GM21717 (cell line): Measurements from ENCODE around the gene JTB.
A peak's percentile ranks its signal among the peaks of the same experiment; 100 is the strongest.
"Not testable (repeated sequence)": the region's sequence is repeated elsewhere in the genome, so short reads cannot be mapped to it uniquely, and the experiment has no call there.

ENCODE experiments used
- ATAC-seq: cut with Tn5 transposase; IDR thresholded peaks from one replicate; pipeline ENCODE4 v1.9.1; 2021; ENCODE audit warnings: mild to moderate bottlenecking, moderate library complexity; ENCODE audit not compliant: unreplicated experiment

Gene JTB

DNA sequence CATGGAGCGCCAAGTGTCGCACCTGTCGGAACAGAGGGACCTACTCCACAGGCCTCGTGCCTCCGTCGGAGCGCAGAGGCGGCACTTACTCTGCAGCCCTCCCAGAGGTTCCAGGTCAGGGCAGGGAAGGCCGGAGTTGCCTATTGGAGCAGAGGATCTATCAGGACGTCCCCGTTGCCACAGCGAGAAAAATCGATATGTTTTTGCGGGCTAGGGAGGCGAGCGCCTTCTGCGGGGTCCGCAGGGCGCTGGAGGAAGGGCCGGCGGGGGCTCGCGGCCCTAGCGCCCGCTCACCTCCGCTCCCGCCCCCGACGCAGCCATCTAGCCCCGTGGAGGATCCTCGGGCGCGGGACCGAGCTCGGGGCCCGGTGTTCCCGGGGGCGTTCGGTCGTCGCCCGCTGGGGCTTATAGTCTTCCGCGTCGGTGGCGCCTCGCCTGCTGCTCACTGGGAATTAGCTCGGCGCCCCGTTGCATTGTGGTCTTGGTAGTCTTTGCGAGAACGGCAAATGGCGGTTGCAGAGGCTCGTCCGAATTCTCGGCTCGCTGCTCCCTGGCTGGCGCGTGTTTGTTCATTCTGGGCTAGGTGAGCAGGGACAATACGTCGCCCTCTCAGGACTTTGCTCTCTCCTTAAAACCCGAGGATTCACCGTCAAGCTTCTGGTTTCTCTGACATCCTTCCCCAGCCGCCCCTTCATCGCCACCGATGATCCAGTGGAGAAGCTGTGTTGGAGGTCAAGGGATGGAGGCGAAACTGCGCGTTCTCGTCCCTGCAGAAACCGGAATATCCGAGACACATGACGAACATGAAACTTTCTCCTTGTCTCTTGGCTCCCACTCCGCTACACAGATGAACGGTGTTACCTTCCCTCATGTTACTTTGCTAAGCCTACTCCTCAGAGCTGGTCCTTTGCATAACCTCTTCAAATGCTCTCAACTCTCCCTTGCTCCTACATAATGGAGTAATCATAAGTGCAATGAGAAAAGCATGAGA is at the start of gene JTB:
Gene JTB, minus strand, starts transcription at position 425 of the 991 bp plus-strand sequence. Its CDS starts 422 bp downstream, at position 3.
- ATAC-seq: peak; percentile 77

DNA sequence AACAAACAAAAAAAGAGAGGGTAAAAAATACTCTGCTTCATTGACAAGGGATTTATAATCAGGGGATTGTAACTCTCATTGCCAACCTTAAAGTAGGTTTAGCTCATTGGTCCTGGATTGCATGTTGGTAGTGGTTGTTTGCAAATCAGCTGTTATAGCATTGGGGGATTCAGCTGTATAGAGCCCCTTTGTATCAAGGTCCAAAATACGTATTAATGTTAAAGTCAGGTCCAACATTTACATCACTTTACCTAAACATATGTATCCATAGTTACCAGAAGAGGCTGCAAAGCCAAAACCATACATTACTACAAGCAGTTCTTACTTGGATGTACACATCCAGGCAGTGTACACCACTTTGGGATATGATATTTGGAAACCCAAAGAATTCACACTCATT is 42.5 kb upstream of the JTB start:
- ATAC-seq: no peak

GRCh38 chr1:154019269-154019668 is 41.8 kb upstream of the JTB start:
- no peak for ATAC-seq

- no peak for ATAC-seq
Measured at GRCh38 chr1:154014154-154014907, 36.9 kb upstream of the JTB start.

DNA sequence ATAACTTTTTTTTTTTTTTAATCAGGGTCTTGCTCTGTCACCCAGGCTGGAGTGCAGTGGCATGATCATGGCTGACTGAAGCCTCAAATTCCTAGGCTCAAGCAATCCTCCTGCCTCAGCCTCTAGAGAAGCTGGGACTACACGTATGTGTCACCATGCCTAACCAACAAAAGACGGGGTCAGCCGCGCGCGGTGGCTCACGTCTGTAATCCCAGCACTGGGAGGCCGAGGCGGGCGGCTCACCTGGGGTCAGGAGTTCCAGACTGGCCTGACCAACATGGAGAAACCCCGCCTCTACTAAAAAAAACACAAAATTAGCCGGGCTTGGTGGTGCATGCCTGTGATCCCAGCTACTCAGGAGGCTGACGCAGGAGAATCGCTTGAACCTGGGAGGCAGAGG is 35.1 kb upstream of the JTB start:
- not testable (repeated sequence) for ATAC-seq

- no peak for ATAC-seq
Measured at GRCh38 chr1:154012129-154012528, 34.7 kb upstream of the JTB start.

- no peak for ATAC-seq
Measured at GRCh38 chr1:154006136-154006535, 28.7 kb upstream of the JTB start.

DNA sequence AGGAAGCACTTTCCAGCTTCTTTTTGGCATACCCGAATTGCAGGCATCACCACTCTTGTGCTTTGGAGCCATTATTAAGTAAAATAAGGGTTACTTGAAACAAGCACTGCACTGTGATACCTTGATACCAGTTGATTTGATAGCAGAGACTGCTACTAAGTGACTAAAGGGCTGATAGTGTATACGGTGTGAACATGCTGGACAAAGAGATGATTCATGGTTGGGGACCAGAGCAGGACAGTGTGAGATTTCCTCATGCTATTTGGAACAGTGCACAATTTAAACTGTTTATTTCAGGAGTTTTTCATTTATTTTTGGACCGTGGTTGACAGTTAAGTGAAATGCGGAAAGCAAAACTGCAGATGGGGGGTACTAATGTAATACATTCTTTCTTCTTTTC is 22.9 kb upstream of the JTB start:
- no peak for ATAC-seq

GRCh38 chr1:153996882-153997281 is 19.4 kb upstream of the JTB start:
- not testable (repeated sequence) for ATAC-seq

GRCh38 chr1:153995640-153996039 is 18.2 kb upstream of the JTB start:
- ATAC-seq: no peak

DNA sequence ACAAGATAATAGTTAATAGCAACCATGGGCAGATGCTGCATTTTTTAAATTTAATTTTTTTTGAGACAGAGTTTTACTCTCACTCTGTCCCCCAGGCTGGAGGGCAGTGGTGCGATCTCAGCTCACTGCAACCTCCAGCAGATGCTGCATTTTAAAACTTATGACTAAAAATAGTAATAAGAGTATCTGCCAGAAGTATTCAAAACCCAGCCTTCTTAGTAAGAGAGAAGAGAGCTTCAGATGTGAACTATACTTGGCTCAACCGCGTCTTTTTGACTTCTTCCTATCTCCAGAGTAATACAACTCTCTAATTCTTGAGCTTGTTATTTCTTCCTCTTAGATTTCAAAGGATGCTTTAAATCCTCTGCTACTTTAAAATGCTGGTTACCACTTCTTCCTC is 17.7 kb upstream of the JTB start:
- ATAC-seq: no peak

GRCh38 chr1:153991806-153992205 is 14.3 kb upstream of the JTB start:
- no peak for ATAC-seq

DNA sequence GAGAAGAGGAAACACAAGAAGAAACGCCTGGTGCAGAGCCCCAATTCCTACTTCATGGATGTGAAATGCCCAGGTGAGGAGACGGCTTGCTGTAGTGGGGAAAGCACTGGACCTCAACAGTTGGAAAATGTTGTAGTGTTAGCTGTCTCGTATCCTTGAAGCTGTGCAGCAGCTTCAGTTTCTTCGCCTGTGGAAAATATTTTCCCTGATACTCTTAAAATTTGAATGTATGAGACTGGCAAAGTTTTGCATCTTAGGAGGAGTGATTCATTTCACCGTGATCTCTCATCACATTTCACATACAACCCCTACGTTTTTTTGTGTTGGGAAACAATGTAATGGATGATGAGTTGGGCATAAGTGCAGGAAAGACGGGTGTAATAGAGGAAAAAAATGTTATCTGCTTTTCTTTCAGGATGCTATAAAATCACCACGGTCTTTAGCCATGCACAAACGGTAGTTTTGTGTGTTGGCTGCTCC is 13.7 kb upstream of the JTB start:
- no peak for ATAC-seq

DNA sequence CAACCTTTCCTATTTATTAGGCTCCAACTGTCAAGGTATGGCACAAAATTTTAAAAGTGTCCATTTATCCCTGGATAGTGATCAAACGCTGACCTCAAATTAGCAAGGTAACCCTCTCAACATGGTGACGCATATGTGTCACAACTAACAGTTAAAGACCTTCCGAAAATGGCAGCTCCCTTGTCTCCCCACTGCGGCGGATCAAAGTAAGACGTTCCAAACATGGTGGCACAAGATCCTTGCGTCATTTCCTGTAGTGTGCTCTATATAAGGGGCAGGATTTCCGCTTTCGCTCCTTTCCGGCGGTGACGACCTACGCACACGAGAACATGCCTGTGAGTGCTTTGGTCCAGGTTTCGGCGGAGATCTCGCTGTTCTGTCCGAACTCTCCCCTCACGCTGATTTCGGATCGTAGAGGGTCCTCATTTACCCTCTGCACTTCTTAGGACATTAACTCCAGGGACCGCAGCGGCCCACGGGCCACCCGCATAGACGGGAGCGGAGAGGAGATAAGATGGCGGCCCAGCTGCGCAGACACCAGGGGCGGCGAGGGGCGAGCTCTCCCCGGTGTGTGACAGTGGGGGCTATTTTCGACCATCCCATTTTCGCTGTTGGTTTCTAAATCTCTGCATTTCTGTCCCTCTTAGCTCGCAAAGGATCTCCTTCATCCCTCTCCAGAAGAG is 13.1 kb upstream of the JTB start, which contains the start of gene RPS27:
Gene RPS27, plus strand, starts transcription at position 295 of the 683 bp plus-strand sequence. Its CDS starts 35 bp downstream, at position 330.
- ATAC-seq: peak; percentile 70

GRCh38 chr1:153987621-153988020 is 10.1 kb upstream of the JTB start:
- no peak for ATAC-seq

GRCh38 chr1:153985941-153986761 is 8.7 kb upstream of the JTB start, which contains the start of gene RAB13:
Gene RAB13 (minus strand): TSS chr1:153986339. CDS start chr1:153986236, 103 bp downstream.
- ATAC-seq: no peak

GRCh38 chr1:153985341-153985912 is 8.0 kb upstream of the JTB start:
- ATAC-seq: no peak

DNA sequence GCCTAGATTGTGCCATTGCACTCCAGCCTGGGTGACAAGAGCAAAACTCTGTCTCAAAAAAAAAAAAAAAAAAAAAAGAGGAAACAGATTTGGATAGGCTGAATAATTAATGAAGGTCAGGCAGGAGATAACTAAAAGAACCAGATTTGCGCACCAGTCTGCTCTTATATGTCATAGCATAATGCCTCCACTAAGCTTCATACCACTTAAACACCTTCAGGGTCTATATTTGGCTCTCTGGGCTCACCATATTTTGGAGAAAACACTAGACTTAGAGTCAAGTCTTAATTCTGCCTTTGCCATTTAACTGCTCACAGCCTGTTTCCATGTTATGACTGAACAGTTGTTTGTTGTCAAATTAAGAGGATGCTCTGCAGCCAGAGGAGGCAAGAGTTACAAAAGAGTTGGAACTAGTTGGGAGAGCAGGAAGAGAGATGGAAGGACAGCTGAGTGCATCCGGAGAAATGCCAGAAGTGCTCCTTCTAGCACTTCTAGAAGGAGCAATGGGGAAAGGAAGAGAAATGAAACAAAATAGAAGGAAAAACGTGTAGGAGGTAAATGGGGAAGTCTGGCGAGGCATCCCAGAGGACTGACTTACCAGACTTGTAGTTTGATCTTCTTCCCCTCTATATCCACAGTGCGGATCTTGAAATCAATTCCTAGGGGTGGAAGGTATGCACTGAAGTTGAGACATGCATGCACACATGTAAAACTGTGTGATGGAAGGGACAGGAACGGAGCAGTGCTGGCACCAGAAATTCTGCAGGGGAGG is 6.8 kb upstream of the JTB start:
- ATAC-seq: no peak

DNA sequence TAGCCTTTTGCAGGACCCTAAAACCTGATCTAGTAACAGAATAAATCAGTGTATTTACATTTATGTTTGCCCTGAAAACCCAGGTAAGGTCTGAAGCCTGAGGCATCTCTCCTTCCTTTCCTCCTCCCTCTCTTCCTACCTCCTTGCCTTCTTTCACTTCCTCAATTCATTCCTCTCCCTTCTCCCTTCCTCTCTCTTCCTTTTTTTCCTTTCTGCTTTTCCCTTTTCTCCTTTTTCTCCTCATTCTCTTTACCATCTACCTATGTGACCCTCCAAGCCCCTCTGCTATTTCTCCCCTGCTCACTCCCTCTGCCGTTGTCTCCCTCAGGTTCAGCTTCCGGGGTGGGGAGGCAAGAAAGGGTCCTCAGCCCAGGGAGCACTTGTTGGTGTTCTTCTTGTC is 4.3 kb upstream of the JTB start:
- not testable (repeated sequence) for ATAC-seq
